K562 (cell line): Measurements from ENCODE around the gene PPM1G. TPM values are rescaled to one million over a fixed set of nuclear protein-coding genes. Genes with fewer than 3 reads are reported as not detected.

Experiments
- ILK ChIP-seq: fragments of 450-650 bp; IDR thresholded peaks from 2 replicates; pipeline ENCODE4 v1.6.1; 2016; ENCODE audit warnings: missing genetic modification characterization, low read depth, mild to moderate bottlenecking, missing compliant biosample characterization, moderate library complexity, borderline replicate concordance
- KAT7 ChIP-seq: sonication (generic); formaldehyde crosslinking; IDR thresholded peaks from 2 replicates; pipeline ENCODE4 v1.8.0; 2022; ENCODE audit warnings: missing genetic modification reagents, mild to moderate bottlenecking, borderline replicate concordance
- MBD2 ChIP-seq: sonication (generic); IDR thresholded peaks from 2 replicates; pipeline ENCODE4 v1.6.1; 2016; ENCODE audit warnings: low read depth, borderline replicate concordance
- MCM2 ChIP-seq: fragments of 450-650 bp; IDR thresholded peaks from 2 replicates; pipeline ENCODE4 v1.6.1; 2017; ENCODE audit warnings: low read depth, mild to moderate bottlenecking
- NR2C2 ChIP-seq, 2 experiments: fragments of 200-800 bp in 1 of 2; sonication (Bioruptor generic) in 1 of 2; sonication (generic) in 1 of 2; formaldehyde crosslinking in 1 of 2; IDR thresholded peaks; 2 replicates each; pipeline versions ENCODE4 v1.6.1 to v1.8.0; 2016 to 2022; ENCODE audit warnings: mild to moderate bottlenecking in 1 of 2, missing compliant biosample characterization in 1 of 2, missing genetic modification characterization in 1 of 2, missing genetic modification reagents in 1 of 2
- NRF1 ChIP-seq, 2 experiments: fragments of 450-650 bp; IDR thresholded peaks in 1 of 2; conservative IDR thresholded peaks in 1 of 2; 2 replicates each; pipeline ENCODE4 v1.6.1; 2014; ENCODE audit warnings: mild to moderate bottlenecking in 2 of 2
- POLR2A ChIP-seq: fragments of 450-650 bp; conservative IDR thresholded peaks from 2 replicates; pipeline ENCODE4 v1.6.1; 2016
- POLR2AphosphoS2 ChIP-seq: IDR thresholded peaks from 2 replicates; pipeline ENCODE4 v1.6.1; 2012; ENCODE audit warnings: low read length, improper control_type of control experiment
- POLR2G ChIP-seq: fragments of 200-400 bp; formaldehyde crosslinking; IDR thresholded peaks from 2 replicates; pipeline ENCODE4 v1.6.1; 2017; ENCODE audit warnings: low read depth, mild to moderate bottlenecking, antibody characterized with exemption, low read length, moderate library complexity
- RBM25 ChIP-seq: fragments of 200-400 bp; formaldehyde crosslinking; IDR thresholded peaks from 2 replicates; pipeline ENCODE4 v1.6.1; 2018; ENCODE audit warnings: low read length, low read depth, moderate library complexity; ENCODE audit not compliant: severe bottlenecking
- SLC30A9 ChIP-seq: fragments of 250-450 bp; sonication (Bioruptor Pico); IDR thresholded peaks from 2 replicates; pipeline ENCODE4 v1.8.0; 2022; ENCODE audit warnings: mild to moderate bottlenecking, moderate library complexity
- TAL1 ChIP-seq: fragments of 450-650 bp; IDR thresholded peaks from 2 replicates; pipeline ENCODE4 v1.6.1; 2016; ENCODE audit warnings: mild to moderate bottlenecking
- ZKSCAN8 ChIP-seq: fragments of 200-800 bp; sonication (Bioruptor generic); IDR thresholded peaks from 2 replicates; pipeline ENCODE4 v1.6.1; 2016; ENCODE audit warnings: missing genetic modification characterization, missing compliant biosample characterization
- ZNF586 ChIP-seq: fragments of 450-650 bp; formaldehyde crosslinking; conservative IDR thresholded peaks from 2 replicates; pipeline ENCODE4 v1.4.0; 2020; ENCODE audit warnings: mild to moderate bottlenecking, moderate library complexity
- ZNF780A ChIP-seq: fragments of 250-450 bp; sonication (Bioruptor Pico); IDR thresholded peaks from 2 replicates; pipeline ENCODE4 v1.5.0; 2021; ENCODE audit warnings: mild to moderate bottlenecking
- polyA plus RNA-seq, 8 experiments: library from polyadenylated mRNA; depleted of rRNA in 4 of 8; stranded (reverse) in 5 of 8; unstranded in 3 of 8; fragments of >200 nt; fragmentation: Nextera tagmentation in 2 of 8; fragmentation: Illumina TruSeq in 1 of 8; extraction: Ambion mirVana in 2 of 8; extraction: Trizol in 1 of 8; gene quantifications; 2 replicates each; pipeline versions ENCODE4 v1.2.1 to v1.2.3, GENCODE V29; 2011 to 2014; ENCODE audit warnings: inconsistent platforms in 1 of 8, missing spikeins in 1 of 8
- total RNA-seq, 7 experiments: library from RNA; depleted of rRNA in 6 of 7; stranded (reverse); fragments of >200 nt in 6 of 7; fragmentation: Illumina TruSeq in 2 of 7; extraction: Trizol in 2 of 7; gene quantifications; 2 replicates each; pipeline versions ENCODE4 v1.2.1 to v1.2.3, GENCODE V29; 2011 to 2021; ENCODE audit warnings: low replicate concordance in 1 of 7
- TF ChIP-seq, protein P1 (sequence below): fragments of 250-450 bp; sonication (Bioruptor Pico); IDR thresholded peaks from 2 replicates; pipeline ENCODE4 v1.5.1; 2021; ENCODE audit warnings: mild to moderate bottlenecking
- TF ChIP-seq, protein P2 (sequence below): fragments of 450-650 bp; formaldehyde crosslinking; IDR thresholded peaks from 2 replicates; pipeline ENCODE4 v1.4.0; 2020; ENCODE audit warnings: mild to moderate bottlenecking, mixed read lengths
- TF ChIP-seq, protein P3 (sequence below): fragments of 250-450 bp; sonication (Bioruptor Pico); IDR thresholded peaks from 2 replicates; pipeline ENCODE4 v1.8.0; 2021; ENCODE audit warnings: moderate library complexity, mild to moderate bottlenecking, inconsistent platforms
- TF ChIP-seq, protein P4 (sequence below): fragments of 450-650 bp; formaldehyde crosslinking; IDR thresholded peaks from 2 replicates; pipeline ENCODE4 v1.4.0; 2022; ENCODE audit warnings: missing genetic modification characterization
- TF ChIP-seq, protein P5 (sequence below): sonication (generic); formaldehyde crosslinking; IDR thresholded peaks from 2 replicates; pipeline ENCODE4 v1.8.1; 2023; ENCODE audit warnings: mild to moderate bottlenecking, missing genetic modification reagents

The PPM1G gene
- total and polyA plus RNA-seq, 9 of the 15 experiments (the other 6 are each of a cell fraction or from before 2014, with no cell fraction given), result 61.7 to 230 (median 153) TPM

DNA sequence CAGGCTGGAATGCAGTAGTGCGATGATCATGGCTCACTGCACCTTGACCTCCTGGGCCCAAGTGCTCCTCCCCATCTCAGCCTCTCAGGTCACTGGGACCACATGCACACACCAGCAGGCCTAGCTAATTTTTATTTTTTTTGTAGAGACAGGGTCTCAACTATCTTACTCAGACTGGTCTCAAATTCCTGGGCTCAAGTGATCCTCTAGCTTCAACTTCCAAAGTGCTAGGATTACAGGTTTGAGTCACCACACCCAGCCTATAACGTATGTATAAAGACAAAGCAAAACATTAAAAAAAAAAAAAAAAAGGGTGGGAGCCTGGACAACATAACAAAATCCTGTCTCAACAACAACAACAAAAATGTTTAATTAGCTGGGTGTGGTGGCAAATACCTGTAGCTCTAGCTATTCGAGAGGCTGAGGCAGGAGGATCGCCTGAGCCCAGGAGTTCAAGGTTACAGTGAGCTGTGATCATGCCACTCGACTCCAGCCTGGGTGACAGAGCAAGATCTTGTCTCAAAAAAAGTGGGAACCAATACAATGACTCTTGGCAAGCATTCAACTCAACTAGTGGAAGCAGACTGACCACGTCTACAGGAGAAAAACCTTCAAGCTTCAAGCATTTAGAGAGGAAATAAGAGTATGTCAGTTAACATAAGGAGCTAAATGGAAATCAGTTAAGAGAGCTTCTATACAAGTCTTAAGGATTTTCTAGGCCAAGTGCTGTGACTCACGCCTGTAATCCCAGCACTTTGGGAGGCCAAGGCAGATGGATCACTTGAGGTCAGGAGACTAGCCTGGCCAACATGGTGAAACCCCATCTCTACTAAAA is 55.4 kb downstream of the PPM1G start (continued):
- TF ChIP-seq KAT7 (CRISPR knock-in tag) (no peak), NR2C2 (CRISPR knock-in tag; IDR thresholded peaks at IDR 0.05) (no peak), NR2C2 (tag; IDR thresholded peaks at IDR 0.05) (peak; percentile 77; the same call in 1 of the 2 replicates), MBD2 (0 out of 2 replicates have a peak, but pooled peaks have one; percentile 8), NRF1 (conservative IDR thresholded peaks at IDR 0.05 in 1 of 2, IDR thresholded peaks at IDR 0.05 in 1 of 2) (peak; percentile 16 to 18; a peak in 1 of 4 replicates), ZNF586 (CRISPR knock-in tag) (no peak), POLR2A (peak; percentile 37), RBM25 (no peak), MCM2 (no peak), POLR2AphosphoS2 (no peak), POLR2G (no peak), TAL1 (no peak), ZNF780A (CRISPR knock-in tag) (no peak), ZKSCAN8 (CRISPR knock-in tag) (no peak), ILK (no peak), SLC30A9 (CRISPR knock-in tag) (no peak)
- TF ChIP-seq, protein P1, sequence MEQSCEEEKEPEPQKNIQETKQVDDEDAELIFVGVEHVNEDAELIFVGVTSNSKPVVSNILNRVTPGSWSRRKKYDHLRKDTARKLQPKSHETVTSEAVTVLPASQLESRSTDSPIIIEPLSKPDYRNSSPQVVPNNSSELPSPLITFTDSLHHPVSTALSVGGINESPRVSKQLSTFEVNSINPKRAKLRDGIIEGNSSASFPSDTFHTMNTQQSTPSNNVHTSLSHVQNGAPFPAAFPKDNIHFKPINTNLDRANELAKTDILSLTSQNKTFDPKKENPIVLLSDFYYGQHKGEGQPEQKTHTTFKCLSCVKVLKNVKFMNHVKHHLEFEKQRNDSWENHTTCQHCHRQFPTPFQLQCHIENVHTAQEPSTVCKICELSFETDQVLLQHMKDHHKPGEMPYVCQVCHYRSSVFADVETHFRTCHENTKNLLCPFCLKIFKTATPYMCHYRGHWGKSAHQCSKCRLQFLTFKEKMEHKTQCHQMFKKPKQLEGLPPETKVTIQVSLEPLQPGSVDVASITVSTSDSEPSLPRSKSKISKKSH, result no peak
- TF ChIP-seq, protein P2, sequence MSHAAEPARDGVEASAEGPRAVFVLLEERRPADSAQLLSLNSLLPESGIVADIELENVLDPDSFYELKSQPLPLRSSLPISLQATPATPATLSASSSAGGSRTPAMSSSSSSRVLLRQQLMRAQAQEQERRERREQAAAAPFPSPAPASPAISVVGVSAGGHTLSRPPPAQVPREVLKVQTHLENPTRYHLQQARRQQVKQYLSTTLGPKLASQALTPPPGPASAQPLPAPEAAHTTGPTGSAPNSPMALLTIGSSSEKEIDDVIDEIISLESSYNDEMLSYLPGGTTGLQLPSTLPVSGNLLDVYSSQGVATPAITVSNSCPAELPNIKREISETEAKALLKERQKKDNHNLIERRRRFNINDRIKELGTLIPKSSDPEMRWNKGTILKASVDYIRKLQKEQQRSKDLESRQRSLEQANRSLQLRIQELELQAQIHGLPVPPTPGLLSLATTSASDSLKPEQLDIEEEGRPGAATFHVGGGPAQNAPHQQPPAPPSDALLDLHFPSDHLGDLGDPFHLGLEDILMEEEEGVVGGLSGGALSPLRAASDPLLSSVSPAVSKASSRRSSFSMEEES (CRISPR knock-in tag), result no peak
- TF ChIP-seq, protein P3, sequence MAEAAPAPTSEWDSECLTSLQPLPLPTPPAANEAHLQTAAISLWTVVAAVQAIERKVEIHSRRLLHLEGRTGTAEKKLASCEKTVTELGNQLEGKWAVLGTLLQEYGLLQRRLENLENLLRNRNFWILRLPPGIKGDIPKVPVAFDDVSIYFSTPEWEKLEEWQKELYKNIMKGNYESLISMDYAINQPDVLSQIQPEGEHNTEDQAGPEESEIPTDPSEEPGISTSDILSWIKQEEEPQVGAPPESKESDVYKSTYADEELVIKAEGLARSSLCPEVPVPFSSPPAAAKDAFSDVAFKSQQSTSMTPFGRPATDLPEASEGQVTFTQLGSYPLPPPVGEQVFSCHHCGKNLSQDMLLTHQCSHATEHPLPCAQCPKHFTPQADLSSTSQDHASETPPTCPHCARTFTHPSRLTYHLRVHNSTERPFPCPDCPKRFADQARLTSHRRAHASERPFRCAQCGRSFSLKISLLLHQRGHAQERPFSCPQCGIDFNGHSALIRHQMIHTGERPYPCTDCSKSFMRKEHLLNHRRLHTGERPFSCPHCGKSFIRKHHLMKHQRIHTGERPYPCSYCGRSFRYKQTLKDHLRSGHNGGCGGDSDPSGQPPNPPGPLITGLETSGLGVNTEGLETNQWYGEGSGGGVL (CRISPR knock-in tag), result no peak
- TF ChIP-seq, protein P4, sequence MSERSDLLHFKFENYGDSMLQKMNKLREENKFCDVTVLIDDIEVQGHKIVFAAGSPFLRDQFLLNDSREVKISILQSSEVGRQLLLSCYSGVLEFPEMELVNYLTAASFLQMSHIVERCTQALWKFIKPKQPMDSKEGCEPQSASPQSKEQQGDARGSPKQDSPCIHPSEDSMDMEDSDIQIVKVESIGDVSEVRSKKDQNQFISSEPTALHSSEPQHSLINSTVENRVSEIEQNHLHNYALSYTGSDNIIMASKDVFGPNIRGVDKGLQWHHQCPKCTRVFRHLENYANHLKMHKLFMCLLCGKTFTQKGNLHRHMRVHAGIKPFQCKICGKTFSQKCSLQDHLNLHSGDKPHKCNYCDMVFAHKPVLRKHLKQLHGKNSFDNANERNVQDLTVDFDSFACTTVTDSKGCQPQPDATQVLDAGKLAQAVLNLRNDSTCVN (CRISPR knock-in tag), result no peak
- TF ChIP-seq, protein P5, sequence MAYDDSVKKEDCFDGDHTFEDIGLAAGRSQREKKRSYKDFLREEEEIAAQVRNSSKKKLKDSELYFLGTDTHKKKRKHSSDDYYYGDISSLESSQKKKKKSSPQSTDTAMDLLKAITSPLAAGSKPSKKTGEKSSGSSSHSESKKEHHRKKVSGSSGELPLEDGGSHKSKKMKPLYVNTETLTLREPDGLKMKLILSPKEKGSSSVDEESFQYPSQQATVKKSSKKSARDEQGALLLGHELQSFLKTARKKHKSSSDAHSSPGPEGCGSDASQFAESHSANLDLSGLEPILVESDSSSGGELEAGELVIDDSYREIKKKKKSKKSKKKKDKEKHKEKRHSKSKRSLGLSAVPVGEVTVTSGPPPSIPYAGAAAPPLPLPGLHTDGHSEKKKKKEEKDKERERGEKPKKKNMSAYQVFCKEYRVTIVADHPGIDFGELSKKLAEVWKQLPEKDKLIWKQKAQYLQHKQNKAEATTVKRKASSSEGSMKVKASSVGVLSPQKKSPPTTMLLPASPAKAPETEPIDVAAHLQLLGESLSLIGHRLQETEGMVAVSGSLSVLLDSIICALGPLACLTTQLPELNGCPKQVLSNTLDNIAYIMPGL, result no peak
